HepG2 (cell line): ENCODE results near the gene HSP90AB1. TPM values are rescaled to one million over a fixed set of nuclear protein-coding genes. Genes with fewer than 3 reads are reported as not detected.

Experiments used
- ARID3A ChIP-seq: IDR thresholded peaks from 2 replicates; pipeline ENCODE4 v1.6.1; 2012; ENCODE audit warnings: low read depth, low read length, improper control_type of control experiment
- ATF5 ChIP-seq: sonication (generic); formaldehyde crosslinking; IDR thresholded peaks from 2 replicates; pipeline ENCODE4 v1.4.0; 2020; ENCODE audit warnings: mild to moderate bottlenecking, low read depth, missing genetic modification reagents
- BORCS8-MEF2B ChIP-seq: sonication (generic); formaldehyde crosslinking; IDR thresholded peaks from 2 replicates; pipeline ENCODE4 v1.8.0; 2022; ENCODE audit warnings: mild to moderate bottlenecking, missing genetic modification reagents
- CC2D1A ChIP-seq: sonication (generic); formaldehyde crosslinking; IDR thresholded peaks from 2 replicates; pipeline ENCODE4 v1.8.1; 2023; ENCODE audit warnings: mild to moderate bottlenecking, missing genetic modification reagents
- HDAC2 ChIP-seq: sonication (generic); formaldehyde crosslinking; IDR thresholded peaks from 2 replicates; pipeline ENCODE4 v1.4.0; 2020; ENCODE audit warnings: missing genetic modification reagents
- MYC ChIP-seq: sonication (generic); formaldehyde crosslinking; IDR thresholded peaks from 2 replicates; pipeline ENCODE4 v1.9.0; 2021; ENCODE audit warnings: missing genetic modification reagents, borderline replicate concordance
- ZNF263 ChIP-seq: sonication (generic); formaldehyde crosslinking; IDR thresholded peaks from 2 replicates; pipeline ENCODE4 v1.4.0; 2020; ENCODE audit warnings: missing genetic modification reagents
- polyA plus RNA-seq, 8 experiments: library from polyadenylated mRNA; depleted of rRNA in 3 of 8; stranded (reverse) in 7 of 8; unstranded in 1 of 8; fragments of >200 nt; fragmentation: Illumina TruSeq in 4 of 8; extraction: Trizol in 4 of 8; gene quantifications; 2 replicates each; pipeline versions ENCODE4 v1.2.1 to v1.2.3, GENCODE V29; 2011 to 2016; ENCODE audit warnings: low read depth in 4 of 8, missing spikeins in 1 of 8, mixed read lengths in 1 of 8; ENCODE audit not compliant: insufficient read depth in 1 of 8
- total RNA-seq, 5 experiments: library from RNA; depleted of rRNA; stranded (reverse); fragments of >200 nt; fragmentation: Illumina TruSeq; extraction: Trizol; gene quantifications; 2 replicates each; pipeline ENCODE4 v1.2.3, GENCODE V29; 2016; ENCODE audit warnings: low read depth in 1 of 5
- TF ChIP-seq, protein P1 (sequence below): IDR thresholded peaks from 2 replicates; pipeline ENCODE4 v1.6.1; 2016; ENCODE audit warnings: missing compliant biosample characterization, missing genetic modification reagents, borderline replicate concordance
- TF ChIP-seq, protein P2 (sequence below): sonication (generic); formaldehyde crosslinking; IDR thresholded peaks from 2 replicates; pipeline ENCODE4 v1.5.0; 2020; ENCODE audit warnings: mild to moderate bottlenecking, missing genetic modification reagents, borderline replicate concordance
- TF ChIP-seq, protein P3 (sequence below): sonication (generic); formaldehyde crosslinking; IDR thresholded peaks from 2 replicates; pipeline ENCODE4 v1.8.1; 2023; ENCODE audit warnings: mild to moderate bottlenecking, missing genetic modification reagents

HSP90AB1 gene
- total and polyA plus RNA-seq, 2 of the 13 experiments (the other 11 are each of a cell fraction or from before 2014, with no cell fraction given), result 1,325 to 1,472 TPM

- TF ChIP-seq ARID3A (no peak), ZNF263 (CRISPR knock-in tag) (peak; percentile 97), ATF5 (CRISPR knock-in tag) (no peak), CC2D1A (no peak), HDAC2 (CRISPR knock-in tag) (peak; percentile 40; the same call in 1 of the 2 replicates), BORCS8-MEF2B (peak; percentile 88; the same call in 1 of the 2 replicates), MYC (CRISPR knock-in tag) (peak; percentile 44; the same call in 1 of the 2 replicates)
- TF ChIP-seq, protein P1, sequence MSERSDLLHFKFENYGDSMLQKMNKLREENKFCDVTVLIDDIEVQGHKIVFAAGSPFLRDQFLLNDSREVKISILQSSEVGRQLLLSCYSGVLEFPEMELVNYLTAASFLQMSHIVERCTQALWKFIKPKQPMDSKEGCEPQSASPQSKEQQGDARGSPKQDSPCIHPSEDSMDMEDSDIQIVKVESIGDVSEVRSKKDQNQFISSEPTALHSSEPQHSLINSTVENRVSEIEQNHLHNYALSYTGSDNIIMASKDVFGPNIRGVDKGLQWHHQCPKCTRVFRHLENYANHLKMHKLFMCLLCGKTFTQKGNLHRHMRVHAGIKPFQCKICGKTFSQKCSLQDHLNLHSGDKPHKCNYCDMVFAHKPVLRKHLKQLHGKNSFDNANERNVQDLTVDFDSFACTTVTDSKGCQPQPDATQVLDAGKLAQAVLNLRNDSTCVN (CRISPR knock-in tag), result peak; percentile 27; the same call in 1 of the 2 replicates
- TF ChIP-seq, protein P2, sequence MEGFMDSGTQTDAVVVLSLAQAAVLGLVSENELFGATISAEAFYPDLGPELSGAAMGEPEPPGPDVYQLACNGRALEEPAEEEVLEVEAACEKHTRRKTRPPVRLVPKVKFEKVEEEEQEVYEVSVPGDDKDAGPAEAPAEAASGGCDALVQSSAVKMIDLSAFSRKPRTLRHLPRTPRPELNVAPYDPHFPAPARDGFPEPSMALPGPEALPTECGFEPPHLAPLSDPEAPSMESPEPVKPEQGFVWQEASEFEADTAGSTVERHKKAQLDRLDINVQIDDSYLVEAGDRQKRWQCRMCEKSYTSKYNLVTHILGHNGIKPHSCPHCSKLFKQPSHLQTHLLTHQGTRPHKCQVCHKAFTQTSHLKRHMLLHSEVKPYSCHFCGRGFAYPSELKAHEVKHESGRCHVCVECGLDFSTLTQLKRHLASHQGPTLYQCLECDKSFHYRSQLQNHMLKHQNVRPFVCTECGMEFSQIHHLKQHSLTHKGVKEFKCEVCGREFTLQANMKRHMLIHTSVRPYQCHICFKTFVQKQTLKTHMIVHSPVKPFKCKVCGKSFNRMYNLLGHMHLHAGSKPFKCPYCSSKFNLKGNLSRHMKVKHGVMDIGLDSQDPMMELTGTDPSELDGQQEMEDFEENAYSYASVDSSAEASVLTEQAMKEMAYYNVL (CRISPR knock-in tag), result no peak
- TF ChIP-seq, protein P3, sequence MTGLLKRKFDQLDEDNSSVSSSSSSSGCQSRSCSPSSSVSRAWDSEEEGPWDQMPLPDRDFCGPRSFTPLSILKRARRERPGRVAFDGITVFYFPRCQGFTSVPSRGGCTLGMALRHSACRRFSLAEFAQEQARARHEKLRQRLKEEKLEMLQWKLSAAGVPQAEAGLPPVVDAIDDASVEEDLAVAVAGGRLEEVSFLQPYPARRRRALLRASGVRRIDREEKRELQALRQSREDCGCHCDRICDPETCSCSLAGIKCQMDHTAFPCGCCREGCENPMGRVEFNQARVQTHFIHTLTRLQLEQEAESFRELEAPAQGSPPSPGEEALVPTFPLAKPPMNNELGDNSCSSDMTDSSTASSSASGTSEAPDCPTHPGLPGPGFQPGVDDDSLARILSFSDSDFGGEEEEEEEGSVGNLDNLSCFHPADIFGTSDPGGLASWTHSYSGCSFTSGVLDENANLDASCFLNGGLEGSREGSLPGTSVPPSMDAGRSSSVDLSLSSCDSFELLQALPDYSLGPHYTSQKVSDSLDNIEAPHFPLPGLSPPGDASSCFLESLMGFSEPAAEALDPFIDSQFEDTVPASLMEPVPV, result no peak
These were observed 12.5 kb upstream of the HSP90AB1 start (continued) for GRCh38 chr6:44234101-44235025.
